ENCODE results near the gene ELL. TPM values are rescaled to one million over a fixed set of nuclear protein-coding genes. Genes with fewer than 3 reads are reported as not detected.

The ELL gene
- total and polyA plus RNA-seq, 2 experiments from 2014 or later = 11.3 to 20.1 TPM

DNA sequence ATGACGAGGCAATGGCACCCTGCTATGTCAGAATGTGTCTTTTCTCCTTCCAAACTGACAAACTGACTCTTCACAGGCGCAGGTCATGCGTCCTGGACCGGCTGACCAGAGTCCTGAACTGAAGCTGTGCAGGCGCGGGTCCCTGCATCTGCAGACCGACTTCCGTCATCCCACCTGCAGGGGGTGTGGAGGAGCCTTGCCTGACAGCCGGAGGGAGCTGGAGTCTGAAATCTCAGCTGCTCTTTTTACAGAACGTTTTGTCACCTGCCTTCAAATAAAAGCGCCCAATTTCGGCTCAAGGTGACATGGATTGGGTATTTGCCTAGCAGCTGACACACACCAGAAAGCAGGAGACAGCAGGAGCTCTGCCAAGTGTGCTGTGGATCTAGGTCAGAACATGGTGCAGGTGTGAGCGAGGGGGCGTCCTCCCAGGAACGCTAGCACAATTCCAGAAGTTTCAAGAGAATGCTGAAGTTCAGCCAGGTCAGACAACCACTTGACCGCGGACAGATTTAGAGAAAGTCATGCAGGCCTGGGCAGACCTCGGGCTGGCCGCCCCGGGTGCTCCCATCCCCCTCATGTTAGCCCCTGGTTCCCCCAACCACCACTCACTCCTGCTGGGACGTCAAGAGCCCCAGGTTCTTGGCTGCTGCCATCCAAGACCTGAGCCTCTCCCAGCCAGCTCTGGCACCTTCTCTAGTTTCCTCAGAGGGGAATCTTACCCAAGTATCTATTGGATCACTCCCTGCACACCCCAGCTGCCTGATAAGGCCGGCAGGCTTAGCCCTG lies 32.8 kb downstream of the ELL start:
- peaks cover 50% of the 10 kb centered on the region for H3K79me2 ChIP-seq (replicated peaks; ENCODE audit: insufficient read depth)
- H3K27ac ChIP-seq (ENCODE audit: low read depth) = 0 out of 2 replicates have a peak overlapping the region, but pooled peaks have one; percentile 3
- no peak overlapping the region for H3K27ac Mint-ChIP-seq

DNA sequence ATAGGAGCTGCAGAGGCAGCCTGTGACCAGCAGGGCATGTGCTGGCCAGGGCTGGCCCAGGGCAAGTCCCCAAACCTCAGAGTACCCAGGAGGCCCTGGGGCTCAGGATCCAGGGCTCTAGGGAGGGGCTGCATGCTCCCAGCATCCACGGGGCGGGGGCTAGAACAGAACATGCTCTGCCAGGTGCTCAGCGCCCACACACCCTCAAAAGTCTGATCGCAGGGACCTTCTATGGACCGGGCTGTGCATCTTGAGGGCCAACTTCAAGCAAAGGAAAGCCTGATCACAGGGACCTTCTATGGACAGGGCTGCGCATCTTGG lies 33.5 kb downstream of the ELL start:
- H3F3A ChIP-seq (replicated peaks; ENCODE audit: low read depth) = 0 out of 2 replicates have a peak, but pooled peaks cover 7% of the 10 kb centered on the region
- no peak overlapping the region for H3K27ac ChIP-seq (ENCODE audit: low read depth)
- H3K79me2 ChIP-seq (replicated peaks; ENCODE audit: insufficient read depth) = peaks cover 54% of the 10 kb centered on the region
- no peak overlapping the region for H3K4me2 ChIP-seq
- DNase-seq (ENCODE audit: low spot score) (no peak), ATAC-seq (peak; percentile 47)
- no peaks in the 10 kb centered on the region for H3K9me3 Mint-ChIP-seq
- no peaks in the 10 kb centered on the region for H3K9me2 ChIP-seq (ENCODE audit: insufficient read depth)
- H3K4me3 ChIP-seq = no peak overlapping the region
- H3K27me3 ChIP-seq (ENCODE audit: insufficient read depth) = no peaks in the 10 kb centered on the region
- no peak overlapping the region for H2AFZ ChIP-seq
- no peak overlapping the region for H3K4me3 Mint-ChIP-seq
- peaks cover 40% of the 10 kb centered on the region for H4K20me1 ChIP-seq (replicated peaks; ENCODE audit: insufficient read depth)
- peaks cover 39% of the 10 kb centered on the region for H3K4me1 Mint-ChIP-seq
- H3K36me3 ChIP-seq (ENCODE audit: insufficient read depth) = no peaks in the 10 kb centered on the region
- H3K36me3 Mint-ChIP-seq (ENCODE audit: low read depth) = no peaks in the 10 kb centered on the region
- peaks cover 11% of the 10 kb centered on the region for H3K27me3 Mint-ChIP-seq (ENCODE audit: insufficient read depth, low read depth, poor library complexity)
- H3K27ac Mint-ChIP-seq = no peak overlapping the region
- H3K4me1 ChIP-seq (ENCODE audit: insufficient read depth) = no peaks in the 10 kb centered on the region; the same call in 1 of the 2 replicates
- TF ChIP-seq JUNB (IDR thresholded peaks at IDR 0.05; ENCODE audit: unreplicated experiment) (no peak), ZNF331 (CRISPR knock-in tag; IDR thresholded peaks at IDR 0.05; ENCODE audit: low read depth) (no peak), CREB1 (CRISPR knock-in tag; IDR thresholded peaks at IDR 0.05; ENCODE audit: low read depth) (no peak), POLR2AphosphoS5 (IDR thresholded peaks at IDR 0.05; ENCODE audit: low read depth) (no peak)
- TF ChIP-seq, protein P1, sequence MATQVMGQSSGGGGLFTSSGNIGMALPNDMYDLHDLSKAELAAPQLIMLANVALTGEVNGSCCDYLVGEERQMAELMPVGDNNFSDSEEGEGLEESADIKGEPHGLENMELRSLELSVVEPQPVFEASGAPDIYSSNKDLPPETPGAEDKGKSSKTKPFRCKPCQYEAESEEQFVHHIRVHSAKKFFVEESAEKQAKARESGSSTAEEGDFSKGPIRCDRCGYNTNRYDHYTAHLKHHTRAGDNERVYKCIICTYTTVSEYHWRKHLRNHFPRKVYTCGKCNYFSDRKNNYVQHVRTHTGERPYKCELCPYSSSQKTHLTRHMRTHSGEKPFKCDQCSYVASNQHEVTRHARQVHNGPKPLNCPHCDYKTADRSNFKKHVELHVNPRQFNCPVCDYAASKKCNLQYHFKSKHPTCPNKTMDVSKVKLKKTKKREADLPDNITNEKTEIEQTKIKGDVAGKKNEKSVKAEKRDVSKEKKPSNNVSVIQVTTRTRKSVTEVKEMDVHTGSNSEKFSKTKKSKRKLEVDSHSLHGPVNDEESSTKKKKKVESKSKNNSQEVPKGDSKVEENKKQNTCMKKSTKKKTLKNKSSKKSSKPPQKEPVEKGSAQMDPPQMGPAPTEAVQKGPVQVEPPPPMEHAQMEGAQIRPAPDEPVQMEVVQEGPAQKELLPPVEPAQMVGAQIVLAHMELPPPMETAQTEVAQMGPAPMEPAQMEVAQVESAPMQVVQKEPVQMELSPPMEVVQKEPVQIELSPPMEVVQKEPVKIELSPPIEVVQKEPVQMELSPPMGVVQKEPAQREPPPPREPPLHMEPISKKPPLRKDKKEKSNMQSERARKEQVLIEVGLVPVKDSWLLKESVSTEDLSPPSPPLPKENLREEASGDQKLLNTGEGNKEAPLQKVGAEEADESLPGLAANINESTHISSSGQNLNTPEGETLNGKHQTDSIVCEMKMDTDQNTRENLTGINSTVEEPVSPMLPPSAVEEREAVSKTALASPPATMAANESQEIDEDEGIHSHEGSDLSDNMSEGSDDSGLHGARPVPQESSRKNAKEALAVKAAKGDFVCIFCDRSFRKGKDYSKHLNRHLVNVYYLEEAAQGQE (IDR thresholded peaks at IDR 0.05; ENCODE audit: unreplicated experiment) = no peak
- TF ChIP-seq, protein P2, sequence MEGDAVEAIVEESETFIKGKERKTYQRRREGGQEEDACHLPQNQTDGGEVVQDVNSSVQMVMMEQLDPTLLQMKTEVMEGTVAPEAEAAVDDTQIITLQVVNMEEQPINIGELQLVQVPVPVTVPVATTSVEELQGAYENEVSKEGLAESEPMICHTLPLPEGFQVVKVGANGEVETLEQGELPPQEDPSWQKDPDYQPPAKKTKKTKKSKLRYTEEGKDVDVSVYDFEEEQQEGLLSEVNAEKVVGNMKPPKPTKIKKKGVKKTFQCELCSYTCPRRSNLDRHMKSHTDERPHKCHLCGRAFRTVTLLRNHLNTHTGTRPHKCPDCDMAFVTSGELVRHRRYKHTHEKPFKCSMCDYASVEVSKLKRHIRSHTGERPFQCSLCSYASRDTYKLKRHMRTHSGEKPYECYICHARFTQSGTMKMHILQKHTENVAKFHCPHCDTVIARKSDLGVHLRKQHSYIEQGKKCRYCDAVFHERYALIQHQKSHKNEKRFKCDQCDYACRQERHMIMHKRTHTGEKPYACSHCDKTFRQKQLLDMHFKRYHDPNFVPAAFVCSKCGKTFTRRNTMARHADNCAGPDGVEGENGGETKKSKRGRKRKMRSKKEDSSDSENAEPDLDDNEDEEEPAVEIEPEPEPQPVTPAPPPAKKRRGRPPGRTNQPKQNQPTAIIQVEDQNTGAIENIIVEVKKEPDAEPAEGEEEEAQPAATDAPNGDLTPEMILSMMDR (conservative IDR thresholded peaks at IDR 0.05; ENCODE audit: low read depth in 2 of 2) = no peak

More for the DNA sequence above, 32.8 kb downstream of the ELL start:
- Histone ChIP-seq H3K36me3 (ENCODE audit: insufficient read depth) (no peaks in the 10 kb centered on the region), H2AFZ (no peak overlapping the region), H3K4me3 (no peak overlapping the region), H3K4me1 (ENCODE audit: insufficient read depth) (no peaks in the 10 kb centered on the region; the same call in 1 of the 2 replicates), H3K27me3 (ENCODE audit: insufficient read depth) (no peaks in the 10 kb centered on the region), H3K9me2 (ENCODE audit: insufficient read depth) (no peaks in the 10 kb centered on the region), H3K4me2 (no peak overlapping the region), H4K20me1 (replicated peaks; ENCODE audit: insufficient read depth) (peaks cover 46% of the 10 kb centered on the region), H3F3A (replicated peaks; ENCODE audit: low read depth) (0 out of 2 replicates have a peak, but pooled peaks cover 7% of the 10 kb centered on the region)
- TF ChIP-seq NANOG (IDR thresholded peaks at IDR 0.05; ENCODE audit: borderline replicate concordance) (no peak), ZNF331 (CRISPR knock-in tag; IDR thresholded peaks at IDR 0.05; ENCODE audit: low read depth) (no peak), ZNF114 (CRISPR knock-in tag; IDR thresholded peaks at IDR 0.05) (no peak), JUNB (IDR thresholded peaks at IDR 0.05; ENCODE audit: unreplicated experiment) (no peak), STAT1 (IDR thresholded peaks at IDR 0.05; ENCODE audit: unreplicated experiment) (no peak), CREB1 (CRISPR knock-in tag; IDR thresholded peaks at IDR 0.05; ENCODE audit: low read depth) (no peak)
- TF ChIP-seq, protein P2 (conservative IDR thresholded peaks at IDR 0.05; ENCODE audit: low read depth in 2 of 2) = peak; percentile 53 to 68
- Mint-ChIP-seq H3K27me3 (ENCODE audit: insufficient read depth, low read depth, poor library complexity) (peaks cover 9% of the 10 kb centered on the region), H3K36me3 (ENCODE audit: low read depth) (no peaks in the 10 kb centered on the region), H3K4me3 (no peak overlapping the region), H3K4me1 (peaks cover 41% of the 10 kb centered on the region), H3K9me3 (no peaks in the 10 kb centered on the region)
- ATAC-seq (peak; percentile 76), DNase-seq (ENCODE audit: low spot score) (peak; percentile 85)
